Hepatocyte (in vitro differentiated cells): ENCODE measurements around the gene UVRAG. TPM values are rescaled to one million over a fixed set of nuclear protein-coding genes. Genes with fewer than 3 reads are reported as not detected.
A peak's percentile ranks its signal among the peaks of the same experiment; 100 is the strongest.

Experiments used
- DNase-seq: peaks from one replicate; pipeline ENCODE4 v3.0.0-alpha.2; 2016; ENCODE audit warnings: low spot score
- H2AFZ ChIP-seq: fragments of 200-600 bp; sonication (generic); 2 replicates; pipeline ENCODE4 v1.6.0; 2016; ENCODE audit warnings: antibody characterized with exemption, mild to moderate bottlenecking
- H3K27ac ChIP-seq: fragments of 200-600 bp; sonication (generic); 2 replicates; pipeline ENCODE4 v1.5.1; 2016; ENCODE audit warnings: mild to moderate bottlenecking
- H3K27me3 ChIP-seq: fragments of 200-600 bp; sonication (generic); 2 replicates; pipeline ENCODE4 v1.6.1; 2016
- H3K36me3 ChIP-seq: fragments of 200-600 bp; sonication (generic); replicated peaks from 2 replicates; pipeline ENCODE4 v1.5.1; 2016; ENCODE audit warnings: low read depth; ENCODE audit not compliant: insufficient read depth
- H3K4me1 ChIP-seq: fragments of 200-600 bp; sonication (generic); 2 replicates; pipeline ENCODE4 v1.5.1; 2016; ENCODE audit warnings: mild to moderate bottlenecking, moderate library complexity; ENCODE audit not compliant: insufficient read depth
- H3K4me2 ChIP-seq: fragments of 200-600 bp; sonication (generic); 2 replicates; pipeline ENCODE4 v1.6.0; 2016
- H3K4me3 ChIP-seq: fragments of 200-600 bp; sonication (generic); 2 replicates; pipeline ENCODE4 v1.5.1; 2016; ENCODE audit warnings: mild to moderate bottlenecking
- H3K79me2 ChIP-seq: fragments of 200-600 bp; sonication (generic); 2 replicates; pipeline ENCODE4 v1.6.0; 2017; ENCODE audit warnings: mild to moderate bottlenecking
- H3K9me2 ChIP-seq: fragments of 200-600 bp; sonication (generic); replicated peaks from 2 replicates; pipeline ENCODE4 v1.6.0; 2017; ENCODE audit warnings: mild to moderate bottlenecking; ENCODE audit not compliant: insufficient read depth
- H3K9me3 ChIP-seq: fragments of 200-600 bp; sonication (generic); 2 replicates; pipeline ENCODE4 v1.5.1; 2016; ENCODE audit warnings: low read depth, mild to moderate bottlenecking
- H4K20me1 ChIP-seq: fragments of 200-600 bp; sonication (generic); 2 replicates; pipeline ENCODE4 v1.6.0; 2016; ENCODE audit warnings: mild to moderate bottlenecking; ENCODE audit not compliant: insufficient read depth, poor library complexity, severe bottlenecking
- CTCF ChIP-seq: fragments of 200-600 bp; sonication (generic); IDR thresholded peaks from 2 replicates; pipeline ENCODE4 v1.5.1; 2016; ENCODE audit warnings: antibody characterized with exemption, mild to moderate bottlenecking; ENCODE audit not compliant: poor library complexity
- EZH2 ChIP-seq: fragments of 200-600 bp; sonication (generic); IDR thresholded peaks from 2 replicates; pipeline ENCODE4 v1.6.1; 2016; ENCODE audit warnings: antibody characterized with exemption, mild to moderate bottlenecking, borderline replicate concordance
- EZH2phosphoT487 ChIP-seq: fragments of 200-600 bp; sonication (generic); IDR thresholded peaks from one replicate; pipeline ENCODE4 v1.6.1; 2018; ENCODE audit warnings: antibody characterized with exemption, mild to moderate bottlenecking, low read depth, moderate library complexity; ENCODE audit not compliant: unreplicated experiment, severe bottlenecking
- WGBS: methylation state at CpG from one replicate; pipeline ENCODE4 v1.1.6; 2016; ENCODE audit warnings: low lambda C conversion rate; ENCODE audit errors: missing lambda C conversion rate; 5-methylcytosine and 5-hydroxymethylcytosine counted together
- polyA plus RNA-seq: library from polyadenylated mRNA; unstranded; fragments of >200 nt; fragmentation: Nextera tagmentation; extraction: Ambion mirVana; gene quantifications from 2 replicates; pipeline ENCODE4 v1.2.1, GENCODE V29; 2016
- total RNA-seq: library from RNA; depleted of rRNA; stranded (reverse); fragments of >200 nt; gene quantifications from 2 replicates; pipeline ENCODE4 v1.2.3, GENCODE V29; 2014

UVRAG gene
- total and polyA plus RNA-seq, 2 experiments from 2014 or later, result 15.3 to 36.5 TPM

- Histone ChIP-seq H3K27ac (peak overlapping the region; percentile 75), H3K36me3 (no peaks in the 10 kb centered on the region), H4K20me1 (no peaks in the 10 kb centered on the region), H3K4me1 (peaks cover 36% of the 10 kb centered on the region), H3K9me2 (no peaks in the 10 kb centered on the region), H3K27me3 (no peaks in the 10 kb centered on the region), H3K4me2 (no peak overlapping the region), H2AFZ (no peak overlapping the region), H3K79me2 (no peaks in the 10 kb centered on the region), H3K9me3 (no peaks in the 10 kb centered on the region), H3K4me3 (no peak overlapping the region)
- peak; percentile 58 for DNase-seq
- 53% methylated on average over 14 of the region's 15 CpGs for WGBS
- TF ChIP-seq EZH2phosphoT487, result no peak
These were observed 371.0 kb downstream of the UVRAG start for GRCh38 chr11:76185931-76186401.

- TF ChIP-seq EZH2phosphoT487 (no peak), CTCF (no peak), EZH2 (no peak)
- Histone ChIP-seq H3K27ac (peak overlapping the region; percentile 77), H3K9me3 (no peaks in the 10 kb centered on the region), H3K79me2 (no peaks in the 10 kb centered on the region), H3K27me3 (no peaks in the 10 kb centered on the region), H2AFZ (no peak overlapping the region), H3K4me2 (no peak overlapping the region), H3K4me1 (peaks cover 38% of the 10 kb centered on the region), H3K4me3 (no peak overlapping the region), H3K9me2 (no peaks in the 10 kb centered on the region), H3K36me3 (no peaks in the 10 kb centered on the region), H4K20me1 (no peaks in the 10 kb centered on the region)
- no peak for DNase-seq
- WGBS, result 92% methylated on average over 21 of the region's 21 CpGs
These were observed 371.8 kb downstream of the UVRAG start for GRCh38 chr11:76186776-76187279.

GRCh38 chr11:76188873-76189272, 373.9 kb downstream of the UVRAG start:
- WGBS, result 98% methylated on average over 4 of the region's 4 CpGs
- Histone ChIP-seq H3K4me3 (no peak overlapping the region), H3K36me3 (no peaks in the 10 kb centered on the region), H3K27me3 (no peaks in the 10 kb centered on the region), H4K20me1 (no peaks in the 10 kb centered on the region), H2AFZ (no peak overlapping the region), H3K4me2 (no peak overlapping the region), H3K79me2 (no peaks in the 10 kb centered on the region), H3K9me2 (no peaks in the 10 kb centered on the region), H3K4me1 (peaks cover 38% of the 10 kb centered on the region), H3K9me3 (no peaks in the 10 kb centered on the region), H3K27ac (no peak overlapping the region)
- TF ChIP-seq CTCF, result no peak
- no peak for TF ChIP-seq EZH2phosphoT487
- no peak for TF ChIP-seq EZH2
- DNase-seq, result no peak

DNA sequence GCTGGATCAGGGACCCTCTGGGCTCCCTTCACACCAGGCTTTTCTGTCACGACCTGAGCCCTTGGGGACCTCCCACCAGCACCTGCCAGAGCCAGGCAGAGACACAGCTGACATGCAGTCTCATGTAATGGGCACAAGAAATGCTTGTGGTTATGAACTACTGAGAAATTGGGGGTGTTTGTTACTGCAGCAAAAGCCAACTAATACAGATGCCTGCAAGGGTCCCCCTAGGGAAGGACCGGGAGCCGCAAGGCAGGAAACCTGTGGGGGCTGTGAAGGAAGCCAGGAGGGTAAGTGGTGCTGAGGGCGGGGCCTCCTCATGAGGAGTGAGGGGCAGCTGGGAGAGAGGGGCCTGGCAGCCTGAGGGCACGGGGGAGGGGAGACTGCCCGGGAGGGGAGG, 374.7 kb downstream of the UVRAG start:
- no peaks in the 10 kb centered on the region for H3K27me3 ChIP-seq
- no peaks in the 10 kb centered on the region for H3K79me2 ChIP-seq
- TF ChIP-seq CTCF (no peak), EZH2 (no peak), EZH2phosphoT487 (no peak)
- H4K20me1 ChIP-seq, result no peaks in the 10 kb centered on the region
- no peaks in the 10 kb centered on the region for H3K36me3 ChIP-seq
- no peak overlapping the region for H3K4me3 ChIP-seq
- H2AFZ ChIP-seq, result no peak overlapping the region
- no peaks in the 10 kb centered on the region for H3K9me3 ChIP-seq
- H3K9me2 ChIP-seq, result no peaks in the 10 kb centered on the region
- H3K27ac ChIP-seq, result no peak overlapping the region
- H3K4me1 ChIP-seq, result peaks cover 31% of the 10 kb centered on the region
- no peak for DNase-seq
- 90% methylated on average over 4 of the region's 6 CpGs for WGBS
- H3K4me2 ChIP-seq, result no peak overlapping the region
